Activated CD8-positive, alpha-beta T cell treated with anti-CD3 and anti-CD28 coated beads for 36 hours (primary cell): Measurements from ENCODE around the gene NUDCD3. TPM values are rescaled to one million over a fixed set of nuclear protein-coding genes. Genes with fewer than 3 reads are reported as not detected.

Experiments used
- ATAC-seq: fragments of 200-7000 bp; cut with Tn5 transposase; one replicate; pipeline ENCODE4 v1.10.0; 2021; ENCODE audit warnings: mild to moderate bottlenecking, moderate library complexity
- CTCF ChIA-PET: fragments of 350-600 bp; sonication (Branson Sonifier 250); formaldehyde crosslinking; loops from one replicate; lab custom pipeline; 2021; ENCODE audit warnings: antibody characterized with exemption; lab: Charles Lee
- POLR2A ChIA-PET: fragments of 350-600 bp; sonication (Branson Sonifier 250); formaldehyde crosslinking; loops from one replicate; lab custom pipeline; 2021; ENCODE audit warnings: antibody characterized with exemption; lab: Charles Lee
- DNase-seq: peaks from one replicate; pipeline ENCODE4 v3.0.0-alpha.2; 2020
- H3K27ac Mint-ChIP-seq: one replicate; pipeline ENCODE4 v1.8.0; 2021; ENCODE audit warnings: mild to moderate bottlenecking, mixed read lengths
- H3K27me3 Mint-ChIP-seq: one replicate; pipeline ENCODE4 v1.8.0; 2021; ENCODE audit warnings: mixed read lengths
- H3K36me3 Mint-ChIP-seq: one replicate; pipeline ENCODE4 v1.8.0; 2021; ENCODE audit warnings: low read depth, mixed read lengths
- H3K4me1 Mint-ChIP-seq: one replicate; pipeline ENCODE4 v1.8.0; 2021; ENCODE audit warnings: low read depth, mixed read lengths
- H3K4me3 Mint-ChIP-seq: one replicate; pipeline ENCODE4 v1.8.0; 2021; ENCODE audit warnings: mild to moderate bottlenecking, moderate library complexity, mixed read lengths
- H3K9me3 Mint-ChIP-seq: one replicate; pipeline ENCODE4 v1.8.0; 2021; ENCODE audit warnings: mixed read lengths
- CTCF ChIP-seq: fragments of 200-600 bp; IDR thresholded peaks from one replicate; pipeline ENCODE4 v1.8.0; 2022; ENCODE audit warnings: antibody characterized with exemption, mild to moderate bottlenecking
- intact Hi-C: fragments of 100-400 bp; cut with micrococcal nuclease; formaldehyde crosslinking; loops from one replicate; pipeline ENCODE4 v1.10.0; 2022
- total RNA-seq, 2 experiments: library from RNA; stranded (reverse); gene quantifications; one replicate each; pipeline ENCODE4 v1.2.3, GENCODE V29; 2021

Gene NUDCD3
- total RNA-seq, 2 experiments from 2014 or later: 102 to 107 TPM

GRCh38 chr7:44403176-44403759 is 87.2 kb downstream of the NUDCD3 start:
- CTCF ChIA-PET: interaction anchor here (1.5 kb wide), 1 partner anchor 131 kb away, joined by 6 read pairs; no protein-coding TSS in a partner anchor
- Mint-ChIP-seq H3K36me3 (peaks cover 14% of the 10 kb centered on the region), H3K27ac (no peak overlapping the region), H3K27me3 (no peaks in the 10 kb centered on the region), H3K4me1 (peaks cover 3% of the 10 kb centered on the region), H3K9me3 (no peaks in the 10 kb centered on the region), H3K4me3 (no peak overlapping the region)
- POLR2A ChIA-PET: no interaction called here
- ATAC-seq (no peak), DNase-seq (no peak)
- intact Hi-C loops: no loop called here
- no peak for TF ChIP-seq CTCF

GRCh38 chr7:44402401-44403060 is 87.9 kb downstream of the NUDCD3 start:
- CTCF ChIA-PET: interaction anchor here (1.3 to 1.5 kb wide), 2 partner anchors 11 to 132 kb away, joined by 3 to 6 read pairs; no protein-coding TSS in a partner anchor
- intact Hi-C loops: no loop called here
- POLR2A ChIA-PET: no interaction called here
- no peak for TF ChIP-seq CTCF
- DNase-seq (no peak), ATAC-seq (no peak)
- Mint-ChIP-seq H3K27me3 (no peaks in the 10 kb centered on the region), H3K4me3 (no peak overlapping the region), H3K27ac (no peak overlapping the region), H3K9me3 (no peaks in the 10 kb centered on the region), H3K4me1 (peaks cover 2% of the 10 kb centered on the region), H3K36me3 (peaks cover 12% of the 10 kb centered on the region)

GRCh38 chr7:44401692-44402091 is 88.8 kb downstream of the NUDCD3 start:
- H3K4me3 Mint-ChIP-seq: no peak overlapping the region
- CTCF ChIA-PET: interaction anchor here (1.3 to 1.5 kb wide), 2 partner anchors 10 to 133 kb away, joined by 3 to 6 read pairs; no protein-coding TSS in a partner anchor
- no peaks in the 10 kb centered on the region for H3K27me3 Mint-ChIP-seq
- DNase-seq (no peak), ATAC-seq (no peak)
- peaks cover 12% of the 10 kb centered on the region for H3K36me3 Mint-ChIP-seq
- peaks cover 2% of the 10 kb centered on the region for H3K4me1 Mint-ChIP-seq
- POLR2A ChIA-PET: no interaction called here
- no peak overlapping the region for H3K27ac Mint-ChIP-seq
- intact Hi-C loops: no loop called here
- TF ChIP-seq CTCF: no peak
- no peaks in the 10 kb centered on the region for H3K9me3 Mint-ChIP-seq

- H3K4me1 Mint-ChIP-seq: no peaks in the 10 kb centered on the region
- DNase-seq (no peak), ATAC-seq (no peak)
- no peak overlapping the region for H3K4me3 Mint-ChIP-seq
- intact Hi-C loops: no loop called here
- ChIA-PET POLR2A (interaction anchor here (0.6 kb wide), 1 partner anchor 556 kb away, joined by 3 read pairs; no protein-coding TSS in a partner anchor), CTCF (interaction anchor here (1.6 kb wide), 1 partner anchor 159 kb away, joined by 4 read pairs; no protein-coding TSS in a partner anchor)
- no peaks in the 10 kb centered on the region for H3K27me3 Mint-ChIP-seq
- peaks cover 10% of the 10 kb centered on the region for H3K36me3 Mint-ChIP-seq
- TF ChIP-seq CTCF: no peak
- H3K9me3 Mint-ChIP-seq: no peaks in the 10 kb centered on the region
- peak overlapping the region; percentile 38 for H3K27ac Mint-ChIP-seq
Observed at GRCh38 chr7:44400033-44400511, 90.4 kb downstream of the NUDCD3 start.
